Measurements from ENCODE around the gene USP12. TPM values are rescaled to one million over a fixed set of nuclear protein-coding genes. Genes with fewer than 3 reads are reported as not detected.
"Not testable (repeated sequence)": the region's sequence is repeated elsewhere in the genome, so short reads cannot be mapped to it uniquely, and the experiment has no call there.

USP12 gene
- 13.1 TPM for polyA plus RNA-seq (2013, experiment 1 of 2; ENCODE audit: insufficient read length)
- polyA plus RNA-seq (2013, experiment 2 of 2; ENCODE audit: insufficient read length) = 12.4 TPM

DNA sequence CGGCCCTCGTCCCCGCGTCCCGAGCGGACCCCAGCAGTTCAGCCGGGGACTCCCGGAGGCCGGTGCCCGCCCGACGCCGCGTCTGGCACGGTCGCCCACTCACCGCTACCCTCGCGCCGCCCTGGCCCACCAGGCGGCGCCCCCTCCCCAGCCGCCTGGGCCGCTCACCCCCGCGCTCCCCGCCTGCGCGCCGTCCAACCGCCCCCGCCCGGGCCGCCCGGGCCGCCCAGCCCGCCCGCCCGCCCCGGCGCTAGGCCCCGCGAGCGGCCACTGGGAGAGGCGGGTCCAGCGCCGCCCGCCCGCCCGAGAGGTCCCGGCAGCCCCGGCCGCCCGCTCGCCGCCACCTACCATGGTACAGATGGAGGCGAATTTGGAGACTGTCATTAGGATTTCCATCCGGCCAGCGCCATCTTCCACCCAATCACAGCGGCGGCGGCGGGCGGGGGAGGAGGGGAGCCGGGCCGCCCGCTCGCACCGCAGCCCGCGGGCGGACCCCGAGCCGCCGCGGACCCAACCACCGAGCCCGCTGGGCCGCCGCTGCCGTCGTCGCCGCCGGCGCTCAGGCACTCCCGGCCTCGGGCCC lies at the start of gene USP12:
TSS of gene USP12 (minus strand) at position 568 of the 583 bp plus-strand sequence. CDS start at position 396, 172 bp downstream.
- DNase-seq = peak; percentile 21

GRCh38 chr13:27219611-27220010 lies 48.0 kb upstream of the USP12 start:
- DNase-seq = no peak

GRCh38 chr13:27218861-27219260 lies 47.2 kb upstream of the USP12 start:
- not testable (repeated sequence) for DNase-seq

DNA sequence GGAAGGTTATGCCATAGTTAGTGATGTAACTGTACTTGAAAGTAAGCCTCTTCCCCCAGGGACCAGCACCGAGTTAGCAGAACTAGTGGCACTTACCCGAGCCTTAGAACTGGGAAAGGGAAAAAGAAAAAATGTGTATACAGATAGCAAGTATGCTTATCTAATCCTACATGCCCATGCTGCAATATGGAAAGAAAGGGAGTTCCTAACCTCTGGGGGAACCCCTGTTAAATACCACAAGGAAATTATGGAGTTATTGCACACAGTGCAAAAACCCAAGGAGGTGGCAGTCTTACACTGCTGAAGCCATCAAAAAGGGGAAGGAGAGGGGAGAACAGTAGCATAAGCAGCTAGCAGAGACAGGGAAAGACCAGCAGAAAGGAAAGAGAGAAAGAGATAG lies 46.2 kb upstream of the USP12 start:
- not testable (repeated sequence) for DNase-seq

- not testable (repeated sequence) for DNase-seq
Observed at GRCh38 chr13:27213386-27213785, 41.8 kb upstream of the USP12 start.

- DNase-seq = peak; percentile 66
Observed at GRCh38 chr13:27211771-27212364, 40.3 kb upstream of the USP12 start.

DNA sequence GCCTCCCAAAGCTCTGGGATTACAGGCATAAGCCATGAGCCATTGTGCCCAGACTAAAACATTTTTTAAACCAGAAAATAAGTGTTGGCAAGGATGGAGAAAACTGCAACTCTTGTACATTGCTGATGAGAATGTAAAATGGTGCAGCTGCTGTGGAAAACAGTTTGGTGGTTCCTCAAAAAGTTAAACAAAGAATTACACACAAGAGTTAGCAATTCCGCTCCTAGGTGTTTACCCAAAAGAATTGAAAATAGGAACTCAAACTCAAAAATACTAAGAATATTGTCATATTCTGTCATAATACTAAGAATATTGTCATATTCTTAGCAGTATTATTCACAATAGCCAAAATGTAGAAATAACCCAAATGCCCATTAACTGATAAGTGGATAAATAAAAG lies 39.7 kb upstream of the USP12 start:
- no peak for DNase-seq

DNA sequence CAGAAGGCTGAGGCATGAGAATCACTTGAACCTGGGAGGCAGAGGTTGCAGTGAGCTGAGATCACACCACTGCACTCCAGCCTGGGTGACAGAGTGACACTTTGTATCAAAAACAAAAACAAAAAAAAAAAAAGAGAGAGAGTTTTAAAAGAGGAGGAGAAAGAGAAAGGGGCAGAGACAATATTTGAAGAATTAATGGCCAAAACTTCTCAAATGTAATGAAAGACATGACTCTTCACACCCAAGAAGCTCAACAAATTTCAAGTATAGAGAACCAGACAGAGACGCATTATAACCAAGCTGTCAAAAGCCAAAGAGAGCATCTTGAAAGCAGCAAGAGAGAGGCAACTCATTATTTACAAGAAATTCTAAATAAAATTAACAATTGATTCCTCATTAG lies 36.9 kb upstream of the USP12 start:
- DNase-seq = no peak

- DNase-seq = peak; percentile 11
Observed at GRCh38 chr13:27203854-27204253, 32.2 kb upstream of the USP12 start.

DNA sequence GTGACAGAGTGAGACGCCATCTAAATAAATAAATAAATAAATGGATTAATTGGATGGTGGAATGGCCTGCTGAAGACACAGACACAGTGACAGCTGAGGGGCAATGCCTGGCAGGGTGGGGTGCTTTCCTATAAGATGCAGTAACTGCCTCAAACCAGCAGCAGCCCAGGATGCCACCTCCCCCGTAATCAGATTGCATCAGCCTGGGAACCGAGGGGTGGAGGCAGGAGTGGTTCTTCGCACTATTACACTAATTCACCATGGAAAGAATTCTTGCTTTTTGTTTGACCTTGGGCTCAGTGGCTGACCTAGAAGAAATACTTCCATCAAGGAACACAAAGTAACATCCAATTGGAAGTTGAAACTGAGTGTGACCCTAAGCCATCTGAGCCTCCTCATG lies 31.6 kb upstream of the USP12 start:
- no peak for DNase-seq

DNA sequence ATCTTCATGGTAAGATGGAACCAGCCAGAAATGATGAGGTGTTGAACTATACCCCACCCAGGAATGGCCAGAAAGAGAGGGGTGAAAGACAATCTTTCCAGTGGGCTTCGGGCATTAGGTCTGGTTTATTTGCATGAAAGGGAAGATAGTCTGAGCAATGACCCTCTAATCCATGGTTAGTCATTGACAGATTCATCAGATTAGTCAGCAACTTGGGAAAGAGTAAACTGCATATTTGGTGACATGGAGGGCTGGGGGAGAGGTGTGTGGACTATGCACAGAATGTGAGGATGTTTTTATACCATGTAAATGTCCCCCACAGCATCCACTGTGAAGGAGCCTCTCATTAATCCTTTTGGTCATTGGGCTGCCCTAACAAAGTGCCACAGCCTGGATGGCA lies 30.1 kb upstream of the USP12 start:
- DNase-seq = peak; percentile 28

- no peak for DNase-seq
Observed at GRCh38 chr13:27200413-27201070, 28.9 kb upstream of the USP12 start.

- DNase-seq = no peak
Observed at GRCh38 chr13:27199696-27200095, 28.1 kb upstream of the USP12 start.

DNA sequence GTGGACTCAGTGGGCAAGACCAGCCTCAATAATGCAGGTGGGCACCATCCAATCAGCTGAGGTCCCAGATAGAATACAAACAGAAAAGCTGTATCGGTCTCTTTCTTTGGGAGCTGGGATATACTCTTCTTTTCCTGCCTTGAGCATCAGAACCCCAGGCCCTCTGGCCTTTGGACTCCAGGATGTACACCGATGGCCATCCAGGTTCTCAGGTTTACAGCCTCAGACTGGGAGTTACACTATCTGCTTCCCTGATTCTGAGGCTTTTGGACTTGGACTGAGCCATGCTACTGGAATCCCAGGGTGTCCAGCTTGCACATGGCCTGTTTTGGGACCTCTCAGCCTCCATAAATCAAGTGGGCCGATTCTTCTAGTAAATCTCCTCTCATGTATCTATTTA lies 27.6 kb upstream of the USP12 start:
- no peak for DNase-seq

- DNase-seq = peak; percentile 88
Observed at GRCh38 chr13:27194895-27195764, 23.5 kb upstream of the USP12 start.

DNA sequence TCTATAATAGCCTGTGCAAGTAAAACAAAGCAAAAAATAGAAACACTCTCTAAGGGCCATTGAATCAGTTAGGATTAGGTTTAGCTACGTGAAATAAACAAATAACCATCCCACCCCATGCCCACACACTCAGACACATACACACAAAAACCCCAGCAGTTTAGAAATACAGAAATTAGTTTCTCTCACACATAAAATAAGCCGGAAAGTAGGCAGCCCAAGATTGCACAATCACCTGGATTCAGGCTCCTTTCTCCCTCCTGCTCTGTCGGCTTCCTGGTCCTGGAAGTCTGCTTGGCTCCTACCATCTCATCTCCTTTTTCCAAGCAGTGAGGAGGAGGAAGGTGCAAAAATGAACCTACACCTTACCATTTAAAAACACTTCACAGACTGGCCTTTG lies 22.6 kb upstream of the USP12 start:
- DNase-seq = no peak

- DNase-seq = no peak
Observed at GRCh38 chr13:27193496-27193895, 21.9 kb upstream of the USP12 start.

- no peak for DNase-seq
Observed at GRCh38 chr13:27192973-27193372, 21.4 kb upstream of the USP12 start.

DNA sequence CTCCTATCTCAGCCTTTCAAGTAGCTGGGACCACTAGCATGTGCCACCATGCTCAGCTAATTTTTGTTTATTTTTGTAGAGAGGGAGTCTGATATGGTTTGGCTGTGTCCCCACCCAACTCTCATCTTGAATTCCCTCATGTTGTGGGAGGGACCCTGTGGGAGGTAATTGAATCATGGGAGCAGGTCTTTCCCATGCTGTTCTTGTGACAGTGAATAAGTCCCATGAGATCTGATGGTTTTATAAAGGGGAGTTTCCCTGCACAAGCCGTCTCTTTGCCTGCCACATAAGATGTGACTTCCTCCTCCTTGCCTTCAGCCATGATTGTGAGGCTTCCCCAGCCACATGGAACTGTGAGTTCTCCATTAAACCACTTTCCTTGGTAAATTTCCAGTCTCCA lies 20.8 kb upstream of the USP12 start:
- DNase-seq = not testable (repeated sequence)

- DNase-seq = no peak
Observed at GRCh38 chr13:27189192-27189591, 17.6 kb upstream of the USP12 start.

DNA sequence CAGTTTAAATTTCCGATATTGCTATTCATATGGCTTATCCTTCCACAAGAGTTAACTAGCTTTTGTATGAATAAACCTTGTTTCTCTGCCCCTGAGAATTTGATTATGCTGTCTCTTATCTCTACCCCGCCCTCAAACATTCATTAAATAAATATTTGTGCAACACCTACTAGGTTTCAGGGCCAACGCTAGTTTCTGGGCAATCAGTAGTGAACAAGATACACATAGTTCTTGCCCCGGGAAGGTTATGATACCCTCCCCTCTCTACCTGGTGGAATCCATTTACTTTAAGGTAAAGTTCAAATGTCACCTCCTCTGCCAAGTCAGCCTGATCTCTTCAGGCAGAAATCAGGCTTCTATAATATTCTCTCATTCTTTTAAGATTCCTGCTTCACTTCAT lies 16.6 kb upstream of the USP12 start:
- no peak for DNase-seq

GRCh38 chr13:27186295-27186694 lies 14.7 kb upstream of the USP12 start:
- no peak for DNase-seq

GRCh38 chr13:27183561-27184147 lies 12.0 kb upstream of the USP12 start:
- no peak for DNase-seq

All from fibroblast of skin of abdomen (primary cell).